GM12873 (cell line): ENCODE results near the gene KRTAP5-1.

ENCODE experiments used
- CTCF ChIP-seq: IDR thresholded peaks from 2 replicates; pipeline ENCODE4 v1.5.1; 2012; ENCODE audit warnings: low read depth, mild to moderate bottlenecking, moderate library complexity, low read length, control low read depth; ENCODE audit not compliant: insufficient read depth; ENCODE audit errors: missing control alignments

The KRTAP5-1 gene

GRCh38 chr11:1543606-1544263 is 41.3 kb downstream of the KRTAP5-1 start:
- TF ChIP-seq CTCF = no peak

GRCh38 chr11:1542267-1542666 is 42.8 kb downstream of the KRTAP5-1 start:
- TF ChIP-seq CTCF = no peak

GRCh38 chr11:1541474-1542204 is 43.4 kb downstream of the KRTAP5-1 start:
- TF ChIP-seq CTCF = no peak

- no peak for TF ChIP-seq CTCF
These were observed 45.0 kb downstream of the KRTAP5-1 start for GRCh38 chr11:1540074-1540473.

GRCh38 chr11:1538153-1538552 is 46.9 kb downstream of the KRTAP5-1 start:
- TF ChIP-seq CTCF = no peak

GRCh38 chr11:1536065-1536843 is 48.8 kb downstream of the KRTAP5-1 start:
- TF ChIP-seq CTCF = no peak

- TF ChIP-seq CTCF = no peak
These were observed 50.4 kb downstream of the KRTAP5-1 start for GRCh38 chr11:1534682-1535081.
